ENCODE data around the gene ZNF644.

ZNF644 gene

DNA sequence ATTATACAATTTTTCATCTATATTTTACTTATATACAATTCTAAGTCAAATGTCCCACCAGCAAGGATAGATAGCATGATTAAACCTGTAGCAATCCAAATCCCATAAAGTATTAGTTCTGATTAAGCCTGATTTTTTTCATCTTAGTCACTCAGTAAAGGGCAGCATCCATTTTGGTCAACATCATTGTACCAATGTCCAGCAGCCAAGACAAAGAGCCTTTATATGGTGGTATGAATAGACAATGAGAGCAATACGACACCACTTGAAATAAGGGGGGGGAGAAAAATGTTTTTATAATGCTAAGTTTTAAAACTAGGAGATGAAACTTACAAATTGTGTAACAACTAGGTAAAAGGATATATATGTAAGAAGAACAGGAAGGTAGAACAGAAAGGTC, 7.4 kb downstream of the ZNF644 start:
- no peak for DNase-seq (ENCODE audit: low read depth)
- TF ChIP-seq CTCF (IDR thresholded peaks at IDR 0.05; ENCODE audit: insufficient read depth, low read depth, low read length, missing control alignments) = no peak
- H3K4me3 ChIP-seq (ENCODE audit: low read length) = no peak overlapping the region

DNA sequence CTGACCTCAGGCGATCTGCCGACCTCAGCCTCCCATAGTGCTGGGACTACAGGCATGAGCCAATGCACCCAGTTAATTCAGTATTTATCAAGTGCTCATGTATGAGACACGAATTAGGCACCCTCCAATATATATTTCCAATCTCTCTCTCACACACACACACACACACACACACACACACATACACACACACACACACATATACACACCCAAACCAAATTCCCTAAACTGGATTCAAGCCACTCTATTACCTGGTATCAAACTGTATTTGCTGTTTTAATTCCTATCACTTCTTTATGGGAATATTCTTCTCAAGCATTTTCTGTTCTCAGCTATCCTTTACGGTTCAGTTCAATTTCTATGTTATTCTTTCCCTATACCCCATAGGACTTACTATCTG, 8.5 kb downstream of the ZNF644 start:
- TF ChIP-seq CTCF (IDR thresholded peaks at IDR 0.05; ENCODE audit: insufficient read depth, low read depth, low read length, missing control alignments) = no peak
- DNase-seq (ENCODE audit: low read depth) = no peak
- no peak overlapping the region for H3K4me3 ChIP-seq (ENCODE audit: low read length)

DNA sequence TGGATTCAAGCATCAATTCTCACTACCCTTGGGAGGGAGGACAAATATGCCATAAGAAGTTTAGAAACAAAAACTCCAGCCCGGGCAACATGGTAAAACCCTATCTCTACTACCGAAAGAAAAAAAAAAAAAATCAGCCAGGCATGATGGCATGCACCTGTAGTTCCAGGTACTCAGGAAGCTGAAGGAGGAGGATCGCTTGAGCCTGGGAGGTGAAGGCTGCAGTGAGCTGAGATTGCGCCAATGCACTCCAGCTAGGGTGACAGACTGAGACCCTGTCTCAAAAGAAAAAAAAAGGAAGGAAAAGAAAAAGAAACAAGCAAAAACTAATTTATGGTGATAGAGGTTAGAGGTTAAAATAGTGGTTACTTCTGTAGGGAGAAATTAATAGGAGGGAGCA, 9.6 kb downstream of the ZNF644 start:
- DNase-seq (ENCODE audit: low read depth) = no peak
- no peak overlapping the region for H3K4me3 ChIP-seq (ENCODE audit: low read length)
- no peak for TF ChIP-seq CTCF (IDR thresholded peaks at IDR 0.05; ENCODE audit: insufficient read depth, low read depth, low read length, missing control alignments)

GRCh38 chr1:91011726-91012125, 10.1 kb downstream of the ZNF644 start:
- no peak overlapping the region for H3K4me3 ChIP-seq (ENCODE audit: low read length)
- DNase-seq (ENCODE audit: low read depth) = peak; percentile 23
- no peak for TF ChIP-seq CTCF (IDR thresholded peaks at IDR 0.05; ENCODE audit: insufficient read depth, low read depth, low read length, missing control alignments)

- H3K4me3 ChIP-seq (ENCODE audit: low read length) = no peak overlapping the region
- no peak for DNase-seq (ENCODE audit: low read depth)
- TF ChIP-seq CTCF (IDR thresholded peaks at IDR 0.05; ENCODE audit: insufficient read depth, low read depth, low read length, missing control alignments) = no peak
Observed at GRCh38 chr1:91007827-91008226, 14.0 kb downstream of the ZNF644 start.

DNA sequence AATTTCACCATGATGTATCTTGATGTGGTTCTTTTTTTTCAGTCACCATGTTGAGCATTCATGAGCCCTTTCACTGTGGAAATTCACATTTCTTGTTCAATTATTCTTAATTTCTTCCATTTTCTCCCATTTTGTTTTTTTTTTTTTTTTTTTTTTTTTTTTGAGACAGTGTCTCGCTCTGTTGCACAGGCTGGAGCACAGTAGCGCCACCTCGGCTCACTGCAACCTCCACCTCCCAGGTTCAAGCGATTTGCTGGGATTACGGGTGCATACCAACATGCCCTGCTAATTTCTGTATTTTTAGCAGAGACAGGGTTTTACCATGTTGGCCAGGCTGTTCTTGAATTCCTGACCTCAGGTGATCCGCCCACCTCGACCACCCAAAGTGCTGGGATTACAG, 14.7 kb downstream of the ZNF644 start:
- TF ChIP-seq CTCF (IDR thresholded peaks at IDR 0.05; ENCODE audit: insufficient read depth, low read depth, low read length, missing control alignments) = no peak
- no peak overlapping the region for H3K4me3 ChIP-seq (ENCODE audit: low read length)
- no peak for DNase-seq (ENCODE audit: low read depth)

DNA sequence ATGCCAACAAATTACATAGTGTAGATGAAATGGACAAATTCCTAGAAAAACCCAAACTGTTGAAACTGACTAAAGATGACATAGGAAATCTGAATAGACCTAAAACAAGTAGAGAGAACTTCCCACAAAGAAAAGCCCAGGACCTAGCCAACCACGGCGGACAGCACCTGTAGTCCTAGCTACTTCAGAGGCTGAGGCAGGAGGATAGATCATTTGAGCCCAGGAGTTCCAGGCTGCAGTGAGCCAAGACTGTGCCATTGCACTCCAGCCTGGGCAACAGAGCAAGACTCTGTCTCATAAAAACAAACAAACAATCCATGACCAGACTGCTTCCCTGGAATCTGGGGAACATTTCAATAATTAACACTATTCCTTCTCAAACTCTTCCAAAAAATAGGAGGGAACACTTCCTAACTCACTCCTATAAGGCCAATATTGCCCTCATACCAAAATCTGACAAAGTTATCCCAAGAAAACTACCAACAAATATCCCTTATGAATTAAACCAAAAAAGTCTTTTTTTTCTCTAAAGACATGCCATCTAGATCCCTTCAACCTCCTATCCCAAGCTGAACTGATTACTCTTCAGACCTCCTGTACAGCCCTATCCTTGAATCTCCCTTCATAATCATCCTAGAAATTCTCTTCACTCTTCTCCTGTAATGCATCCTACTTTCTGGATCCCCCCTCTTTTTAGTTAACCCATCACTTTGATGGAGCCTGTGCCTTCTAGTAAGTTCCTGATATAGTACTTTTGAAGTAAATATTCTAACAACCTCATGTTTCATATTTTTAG, 15.5 kb downstream of the ZNF644 start:
- H3K4me3 ChIP-seq (ENCODE audit: low read length) = no peak overlapping the region
- TF ChIP-seq CTCF (IDR thresholded peaks at IDR 0.05; ENCODE audit: insufficient read depth, low read depth, low read length, missing control alignments) = no peak
- DNase-seq (ENCODE audit: low read depth) = no peak

Measured in epithelial cell of esophagus (primary cell).